Testis (tissue), 2 donors: Measurements from ENCODE around the gene MAMSTR.

Experiments
- CTCF ChIP-seq, 3 experiments: fragments of 450-650 bp in 2 of 3; fragments of 200-600 bp in 1 of 3; sonication (generic) in 1 of 3; IDR thresholded peaks; one replicate each; pipeline ENCODE4 v1.5.1; 2016 to 2019; ENCODE audit warnings: antibody characterized with exemption in 3 of 3, mild to moderate bottlenecking in 2 of 3, moderate library complexity in 1 of 3
- POLR2A ChIP-seq: fragments of 450-650 bp; IDR thresholded peaks from one replicate; pipeline ENCODE4 v1.6.1; 2017; ENCODE audit warnings: antibody characterized with exemption, mild to moderate bottlenecking, moderate library complexity

DNA sequence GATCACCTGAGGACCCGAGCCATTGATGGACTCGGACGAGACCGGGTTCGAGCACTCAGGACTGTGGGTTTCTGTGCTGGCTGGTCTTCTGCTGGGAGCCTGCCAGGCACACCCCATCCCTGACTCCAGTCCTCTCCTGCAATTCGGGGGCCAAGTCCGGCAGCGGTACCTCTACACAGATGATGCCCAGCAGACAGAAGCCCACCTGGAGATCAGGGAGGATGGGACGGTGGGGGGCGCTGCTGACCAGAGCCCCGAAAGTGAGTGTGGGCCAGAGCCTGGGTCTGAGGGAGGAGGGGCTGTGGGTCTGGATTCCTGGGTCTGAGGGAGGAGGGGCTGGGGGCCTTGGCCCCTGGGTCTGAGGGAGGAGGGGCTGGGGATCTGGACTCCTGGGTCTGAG is 36.7 kb upstream of the MAMSTR start:
- TF ChIP-seq CTCF (IDR thresholded peaks at IDR 0.05) (no peak), POLR2A (no peak)
